ENCODE results near the gene ADCY10. TPM values are rescaled to one million over a fixed set of nuclear protein-coding genes. Genes with fewer than 3 reads are reported as not detected.

ADCY10 gene
- total and polyA plus RNA-seq, 2 of the 8 experiments (the other 6 are each of a cell fraction or from before 2014, with no cell fraction given): 0.02 TPM; not detected in 1

DNA sequence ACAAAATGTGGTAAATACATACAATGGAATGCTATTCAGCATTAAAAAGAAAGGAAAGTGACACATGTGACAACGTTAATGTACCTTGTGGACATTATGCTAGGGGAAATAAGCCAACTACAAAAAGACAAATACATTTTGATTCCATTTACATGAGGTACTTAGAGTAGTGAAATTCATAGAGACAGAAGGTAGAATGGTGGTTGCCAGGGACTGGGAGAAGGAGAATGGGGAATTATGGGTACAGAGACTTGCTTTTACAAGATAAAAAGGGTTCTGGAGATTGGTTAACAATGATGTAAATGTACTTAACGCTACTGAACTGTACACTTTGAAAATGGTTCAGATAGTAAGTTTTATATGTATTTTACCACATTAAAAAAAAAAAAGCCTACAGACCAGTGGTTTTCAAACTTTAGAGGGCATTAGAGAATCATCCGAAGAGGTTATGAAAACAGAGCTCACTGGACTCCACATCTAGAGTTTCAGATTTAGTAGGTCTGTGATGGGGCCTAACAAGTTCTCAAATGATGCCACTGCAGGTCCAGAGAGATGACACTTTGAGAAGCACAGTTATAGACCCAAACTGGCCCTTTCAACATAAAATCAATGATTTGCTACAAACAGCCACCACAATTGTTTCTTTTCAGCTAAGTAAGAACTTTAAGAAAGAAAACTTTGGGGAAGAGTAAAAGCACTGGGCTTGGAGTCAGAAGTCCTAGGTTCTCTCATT, 9.6 kb upstream of the ADCY10 start:
- no peak overlapping the region for H2BK15ac ChIP-seq (ENCODE audit: low read length)
- no peaks in the 10 kb centered on the region for H3K9me3 ChIP-seq (ENCODE audit: insufficient read depth in 2 of 2, low read depth in 1 of 2, low read length in 1 of 2)
- no peak overlapping the region for H2BK120ac ChIP-seq (replicated peaks; ENCODE audit: low read depth, low read length)
- H3K14ac ChIP-seq (ENCODE audit: insufficient read length): no peak overlapping the region
- no peak overlapping the region for H3K27ac ChIP-seq (ENCODE audit: low read depth, low read length)
- 86% methylated on average over 3 of the region's 3 CpGs; no CpG with 5 or more reads in 1 of the 2 experiments for WGBS, 2 experiments (ENCODE audit: extremely low coverage in 1 of 2, insufficient coverage in 1 of 2, insufficient read length in 1 of 2, insufficient replicate concordance in 2 of 2, low coverage in 1 of 2, low lambda C conversion rate in 2 of 2, missing lambda C conversion rate in 1 of 2)
- no peaks in the 10 kb centered on the region for H3K23me2 ChIP-seq (ENCODE audit: low read depth, low read length)
- H3K36me3 ChIP-seq (ENCODE audit: control insufficient read depth in 2 of 4, insufficient read depth in 4 of 4, low read length in 3 of 4): no peaks in the 10 kb centered on the region
- peaks cover 0 to 2% of the 10 kb centered on the region in 2 experiments for H4K20me1 ChIP-seq (replicated peaks in 1 of 2; ENCODE audit: control insufficient read depth in 1 of 2, insufficient read depth in 2 of 2, low read length in 2 of 2)
- H3K23ac ChIP-seq (ENCODE audit: insufficient read length): no peak overlapping the region
- H3K27me3 ChIP-seq (replicated peaks in 1 of 4; ENCODE audit: control insufficient read depth in 3 of 4, extremely low read depth in 1 of 4, insufficient read depth in 3 of 4, low read length in 3 of 4): no peaks in the 10 kb centered on the region
- H3K4ac ChIP-seq (replicated peaks; ENCODE audit: insufficient read length, low read depth, low read length): no peak overlapping the region
- no peak overlapping the region for H2BK20ac ChIP-seq (ENCODE audit: low read length)
- H4K5ac ChIP-seq (ENCODE audit: insufficient read length, low read depth, low read length): no peak overlapping the region
- no peak overlapping the region for H4K8ac ChIP-seq (ENCODE audit: extremely low read depth, insufficient read depth, low read length)
- no peak overlapping the region for H3K56ac ChIP-seq (replicated peaks; ENCODE audit: insufficient read length, low read depth, low read length)
- no peak overlapping the region for H2BK12ac ChIP-seq (ENCODE audit: low read depth, low read length)
- H4K91ac ChIP-seq (replicated peaks; ENCODE audit: insufficient read length, low read length): no peak overlapping the region
- ChIA-PET CTCF (ENCODE audit: partially characterized antibody) (interaction anchor here (0.6 to 1.6 kb wide), 2 partner anchors 9 to 300 kb away, joined by 3 to 4 read pairs; no protein-coding TSS in a partner anchor), POLR2A (ENCODE audit: partially characterized antibody) (interaction anchor here (1.3 to 1.5 kb wide), 2 partner anchors 12 to 14 kb away, joined by 4 to 5 read pairs; partner anchors contain the start of genes DCAF6 and MPC2)
- no peak overlapping the region for H2AK5ac ChIP-seq (ENCODE audit: low read depth, low read length)
- H2AFZ ChIP-seq (ENCODE audit: low read length): no peak overlapping the region
- no peak overlapping the region for H3K4me3 ChIP-seq (ENCODE audit: extremely low read depth in 1 of 4, insufficient read depth in 2 of 4, low read depth in 3 of 4, low read length in 4 of 4)
- FAIRE-seq (no peak), DNase-seq (ENCODE audit: low read depth in 1 of 2, low spot score in 2 of 2) (no peak)
- no peak overlapping the region for H3K9ac ChIP-seq (replicated peaks in 1 of 4; ENCODE audit: extremely low read depth in 1 of 4, low read depth in 3 of 4, low read length in 3 of 4)
- no peaks in the 10 kb centered on the region for H3K79me2 ChIP-seq (ENCODE audit: control insufficient read depth in 1 of 2, insufficient read depth in 2 of 2, low read length in 2 of 2)
- no peak overlapping the region for H3K18ac ChIP-seq (ENCODE audit: extremely low read depth, low read length)
- H3K79me1 ChIP-seq (ENCODE audit: low read depth, low read length): no peaks in the 10 kb centered on the region
- peaks cover 0 to 3% (median 0%) of the 10 kb centered on the region in 4 experiments; a peak in 1 of 7 replicates for H3K4me1 ChIP-seq (replicated peaks in 1 of 4; ENCODE audit: control insufficient read depth in 3 of 4, insufficient read depth in 4 of 4, low read length in 3 of 4)
- H2BK5ac ChIP-seq (ENCODE audit: low read depth, low read length): no peak overlapping the region
- no peak overlapping the region for H3K4me2 ChIP-seq (ENCODE audit: insufficient read depth in 1 of 2, low read depth in 2 of 2, low read length in 2 of 2)
- TF ChIP-seq YY1 (IDR thresholded peaks at IDR 0.05; ENCODE audit: low read depth, low read length) (no peak), KDM1A (IDR thresholded peaks at IDR 0.05; ENCODE audit: borderline replicate concordance, low read length) (no peak), EGR1 (IDR thresholded peaks at IDR 0.05; ENCODE audit: borderline replicate concordance, low read depth, low read length) (no peak), GTF2F1 (IDR thresholded peaks at IDR 0.05; ENCODE audit: borderline replicate concordance, low read depth, low read length) (no peak), SP4 (IDR thresholded peaks at IDR 0.05; ENCODE audit: low read length) (no peak), SIRT6 (IDR thresholded peaks at IDR 0.05; ENCODE audit: low read length) (no peak), BACH1 (IDR thresholded peaks at IDR 0.05; ENCODE audit: low read length) (no peak), PHF8 (conservative IDR thresholded peaks at IDR 0.05; ENCODE audit: low read depth, low read length) (no peak), JUN (IDR thresholded peaks at IDR 0.05; ENCODE audit: low read depth, low read length) (no peak), POLR2AphosphoS5 (IDR thresholded peaks at IDR 0.05; ENCODE audit: low read depth, low read length) (no peak), RAD21 (IDR thresholded peaks at IDR 0.05 in 1 of 2, conservative IDR thresholded peaks at IDR 0.05 in 1 of 2; ENCODE audit: low read depth in 2 of 2, low read length in 2 of 2) (no peak), CBX8 (IDR thresholded peaks at IDR 0.05; ENCODE audit: borderline replicate concordance, low read depth, low read length) (no peak), CREB1 (IDR thresholded peaks at IDR 0.05) (no peak), SIX5 (IDR thresholded peaks at IDR 0.05; ENCODE audit: low read depth, low read length) (no peak), SP2 (IDR thresholded peaks at IDR 0.05; ENCODE audit: low read length) (no peak)
